Measurements from ENCODE around the gene C12orf42.

DNA sequence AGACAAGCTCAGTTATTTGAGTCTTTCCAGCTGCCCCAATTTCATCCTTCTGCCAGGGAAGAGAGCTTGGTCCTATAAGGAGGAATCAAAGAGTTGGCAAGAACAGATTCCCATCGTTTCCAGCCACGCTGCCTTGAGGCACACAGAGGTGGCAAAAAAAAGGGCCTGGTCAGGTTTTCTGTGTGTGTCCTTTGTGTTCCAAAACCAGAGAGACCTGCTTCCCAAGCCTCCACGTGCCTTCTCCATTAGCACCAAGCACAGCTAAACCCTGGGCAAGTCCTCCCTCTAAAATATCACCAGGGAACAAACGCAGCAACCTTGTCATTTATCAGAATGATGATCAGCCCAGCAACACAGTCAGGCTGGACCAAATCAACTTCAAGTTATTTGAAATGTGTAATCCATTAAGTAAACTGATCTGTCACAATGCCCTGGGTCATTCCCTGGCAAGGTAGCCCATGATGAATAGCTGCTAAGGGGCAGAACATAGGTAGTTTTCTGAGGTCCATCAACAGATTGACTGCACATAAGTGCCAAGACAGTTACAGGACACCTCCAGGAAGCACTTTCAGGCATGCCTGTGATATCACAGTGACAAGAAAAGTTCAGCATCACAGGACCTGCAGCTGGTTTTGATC is 28.6 kb upstream of the C12orf42 start:
- TF ChIP-seq, protein P1, sequence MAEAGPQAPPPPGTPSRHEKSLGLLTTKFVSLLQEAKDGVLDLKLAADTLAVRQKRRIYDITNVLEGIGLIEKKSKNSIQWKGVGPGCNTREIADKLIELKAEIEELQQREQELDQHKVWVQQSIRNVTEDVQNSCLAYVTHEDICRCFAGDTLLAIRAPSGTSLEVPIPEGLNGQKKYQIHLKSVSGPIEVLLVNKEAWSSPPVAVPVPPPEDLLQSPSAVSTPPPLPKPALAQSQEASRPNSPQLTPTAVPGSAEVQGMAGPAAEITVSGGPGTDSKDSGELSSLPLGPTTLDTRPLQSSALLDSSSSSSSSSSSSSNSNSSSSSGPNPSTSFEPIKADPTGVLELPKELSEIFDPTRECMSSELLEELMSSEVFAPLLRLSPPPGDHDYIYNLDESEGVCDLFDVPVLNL (CRISPR knock-in tag; IDR thresholded peaks at IDR 0.05; ENCODE audit: borderline replicate concordance, low read depth) = no peak
- TF ChIP-seq, protein P2, sequence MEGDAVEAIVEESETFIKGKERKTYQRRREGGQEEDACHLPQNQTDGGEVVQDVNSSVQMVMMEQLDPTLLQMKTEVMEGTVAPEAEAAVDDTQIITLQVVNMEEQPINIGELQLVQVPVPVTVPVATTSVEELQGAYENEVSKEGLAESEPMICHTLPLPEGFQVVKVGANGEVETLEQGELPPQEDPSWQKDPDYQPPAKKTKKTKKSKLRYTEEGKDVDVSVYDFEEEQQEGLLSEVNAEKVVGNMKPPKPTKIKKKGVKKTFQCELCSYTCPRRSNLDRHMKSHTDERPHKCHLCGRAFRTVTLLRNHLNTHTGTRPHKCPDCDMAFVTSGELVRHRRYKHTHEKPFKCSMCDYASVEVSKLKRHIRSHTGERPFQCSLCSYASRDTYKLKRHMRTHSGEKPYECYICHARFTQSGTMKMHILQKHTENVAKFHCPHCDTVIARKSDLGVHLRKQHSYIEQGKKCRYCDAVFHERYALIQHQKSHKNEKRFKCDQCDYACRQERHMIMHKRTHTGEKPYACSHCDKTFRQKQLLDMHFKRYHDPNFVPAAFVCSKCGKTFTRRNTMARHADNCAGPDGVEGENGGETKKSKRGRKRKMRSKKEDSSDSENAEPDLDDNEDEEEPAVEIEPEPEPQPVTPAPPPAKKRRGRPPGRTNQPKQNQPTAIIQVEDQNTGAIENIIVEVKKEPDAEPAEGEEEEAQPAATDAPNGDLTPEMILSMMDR (IDR thresholded peaks at IDR 0.05) = no peak
- no peak for TF ChIP-seq GABPB1 (CRISPR knock-in tag; IDR thresholded peaks at IDR 0.05)
- no peak for TF ChIP-seq NR2C2 (CRISPR knock-in tag; IDR thresholded peaks at IDR 0.05)
- no peak for TF ChIP-seq SMAD3 (CRISPR knock-in tag; IDR thresholded peaks at IDR 0.05; ENCODE audit: borderline replicate concordance)
- no peak for TF ChIP-seq IRF2 (CRISPR knock-in tag; IDR thresholded peaks at IDR 0.05; ENCODE audit: borderline replicate concordance, low read depth)
- no peak for TF ChIP-seq TEAD4 (CRISPR knock-in tag; IDR thresholded peaks at IDR 0.05)
- TF ChIP-seq, protein P3, sequence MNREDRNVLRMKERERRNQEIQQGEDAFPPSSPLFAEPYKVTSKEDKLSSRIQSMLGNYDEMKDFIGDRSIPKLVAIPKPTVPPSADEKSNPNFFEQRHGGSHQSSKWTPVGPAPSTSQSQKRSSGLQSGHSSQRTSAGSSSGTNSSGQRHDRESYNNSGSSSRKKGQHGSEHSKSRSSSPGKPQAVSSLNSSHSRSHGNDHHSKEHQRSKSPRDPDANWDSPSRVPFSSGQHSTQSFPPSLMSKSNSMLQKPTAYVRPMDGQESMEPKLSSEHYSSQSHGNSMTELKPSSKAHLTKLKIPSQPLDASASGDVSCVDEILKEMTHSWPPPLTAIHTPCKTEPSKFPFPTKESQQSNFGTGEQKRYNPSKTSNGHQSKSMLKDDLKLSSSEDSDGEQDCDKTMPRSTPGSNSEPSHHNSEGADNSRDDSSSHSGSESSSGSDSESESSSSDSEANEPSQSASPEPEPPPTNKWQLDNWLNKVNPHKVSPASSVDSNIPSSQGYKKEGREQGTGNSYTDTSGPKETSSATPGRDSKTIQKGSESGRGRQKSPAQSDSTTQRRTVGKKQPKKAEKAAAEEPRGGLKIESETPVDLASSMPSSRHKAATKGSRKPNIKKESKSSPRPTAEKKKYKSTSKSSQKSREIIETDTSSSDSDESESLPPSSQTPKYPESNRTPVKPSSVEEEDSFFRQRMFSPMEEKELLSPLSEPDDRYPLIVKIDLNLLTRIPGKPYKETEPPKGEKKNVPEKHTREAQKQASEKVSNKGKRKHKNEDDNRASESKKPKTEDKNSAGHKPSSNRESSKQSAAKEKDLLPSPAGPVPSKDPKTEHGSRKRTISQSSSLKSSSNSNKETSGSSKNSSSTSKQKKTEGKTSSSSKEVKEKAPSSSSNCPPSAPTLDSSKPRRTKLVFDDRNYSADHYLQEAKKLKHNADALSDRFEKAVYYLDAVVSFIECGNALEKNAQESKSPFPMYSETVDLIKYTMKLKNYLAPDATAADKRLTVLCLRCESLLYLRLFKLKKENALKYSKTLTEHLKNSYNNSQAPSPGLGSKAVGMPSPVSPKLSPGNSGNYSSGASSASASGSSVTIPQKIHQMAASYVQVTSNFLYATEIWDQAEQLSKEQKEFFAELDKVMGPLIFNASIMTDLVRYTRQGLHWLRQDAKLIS (CRISPR knock-in tag; IDR thresholded peaks at IDR 0.05; ENCODE audit: borderline replicate concordance) = no peak
